Small intestine (tissue), 7 donors: Measurements from ENCODE around the gene MGA. TPM values are rescaled to one million over a fixed set of nuclear protein-coding genes. Genes with fewer than 3 reads are reported as not detected.
"Not testable (repeated sequence)": the region's sequence is repeated elsewhere in the genome, so short reads cannot be mapped to it uniquely, and the experiment has no call there.

Source experiments
- DNase-seq, 2 donors: peaks; one replicate each; pipeline versions ENCODE4 v3.0.0 to v3.0.0-alpha.2; 2013
- FAIRE-seq: peaks from 2 replicates; lab custom pipeline; 2012; peaks lifted over from hg19 to GRCh38; lab: Jason Lieb, UNC
- H3K27ac ChIP-seq, 3 donors: one replicate each; pipeline ENCODE4 v1.5.1; 2013; ENCODE audit warnings: low read length in 2 of 3, mild to moderate bottlenecking in 2 of 3, control low read depth in 1 of 3, inconsistent platforms in 1 of 3, low read depth in 1 of 3, moderate library complexity in 1 of 3
- H3K27me3 ChIP-seq, 3 donors: one replicate each; pipeline ENCODE4 v1.6.1; 2013; ENCODE audit warnings: low read length in 3 of 3, inconsistent platforms in 1 of 3; ENCODE audit not compliant: control insufficient read depth in 3 of 3, insufficient read depth in 3 of 3
- H3K36me3 ChIP-seq, 3 donors: one replicate each; pipeline ENCODE4 v1.6.1; 2013; ENCODE audit warnings: low read length in 3 of 3, inconsistent platforms in 1 of 3, low read depth in 1 of 3, mild to moderate bottlenecking in 1 of 3, moderate library complexity in 1 of 3; ENCODE audit not compliant: control insufficient read depth in 3 of 3, insufficient read depth in 2 of 3
- H3K4me1 ChIP-seq, 3 donors: one replicate each; pipeline ENCODE4 v1.6.1; 2013; ENCODE audit warnings: low read length in 2 of 3, inconsistent platforms in 1 of 3, low read depth in 1 of 3, mild to moderate bottlenecking in 1 of 3, moderate library complexity in 1 of 3; ENCODE audit not compliant: control insufficient read depth in 3 of 3, insufficient read depth in 2 of 3
- H3K4me3 ChIP-seq, 3 donors: one replicate each; pipeline ENCODE4 v1.5.1; 2013; ENCODE audit warnings: low read length in 3 of 3, control low read depth in 1 of 3, inconsistent platforms in 1 of 3, low read depth in 1 of 3, mild to moderate bottlenecking in 1 of 3, moderate library complexity in 1 of 3
- H3K9me3 ChIP-seq, 2 donors: one replicate each; pipeline ENCODE4 v1.6.1; 2013; ENCODE audit warnings: low read depth in 1 of 2, low read length in 1 of 2; ENCODE audit not compliant: control insufficient read depth in 2 of 2, insufficient read depth in 1 of 2
- WGBS, 3 donors: extraction: QIAGEN DNeasy Blood & Tissue Kit; methylation state at CpG; one replicate each; pipeline ENCODE4 v1.1.7; 2013; 5-methylcytosine and 5-hydroxymethylcytosine counted together
- polyA plus RNA-seq, 4 donors: library from polyadenylated mRNA; stranded (reverse) in 3 of 4; unstranded in 1 of 4; fragments of 200-250 nt in 3 of 4; fragments of 120-200 nt in 1 of 4; gene quantifications; one replicate each; pipeline versions ENCODE4 v1.2.1 to v1.2.3, GENCODE V29; 2013
- donor health status: healthy with polysubstance abuse.
- donor health status: control.
- donor health status: control.
- donor health status: Bipolar disorder and iron deficiency.
- donor health status: healthy.

Gene MGA
- polyA plus RNA-seq, 4 donors, result 1.4 to 21.0 (median 3.7) TPM

- Histone ChIP-seq H3K4me3 (no peak overlapping the region), H3K4me1 (no peaks in the 10 kb centered on the region), H3K27ac (no peak overlapping the region), H3K36me3 (peaks cover 9 to 39% (median 10%) of the 10 kb centered on the region in 3 donors), H3K27me3 (no peaks in the 10 kb centered on the region), H3K9me3 (no peaks in the 10 kb centered on the region)
- no peak for DNase-seq
- no peak for FAIRE-seq
- WGBS, 3 donors, result 96 to 98% (median 98%) methylated on average over 4 of the region's 4 CpGs
Observed at GRCh38 chr15:41734079-41734478, 73.9 kb downstream of the MGA start.

GRCh38 chr15:41735046-41735445 lies 74.8 kb downstream of the MGA start:
- Histone ChIP-seq H3K27ac (no peak overlapping the region), H3K4me1 (no peaks in the 10 kb centered on the region), H3K4me3 (no peak overlapping the region), H3K9me3 (no peaks in the 10 kb centered on the region), H3K36me3 (peaks cover 8 to 37% (median 10%) of the 10 kb centered on the region in 3 donors), H3K27me3 (no peaks in the 10 kb centered on the region)
- FAIRE-seq (no peak), DNase-seq (no peak)
- WGBS, 3 donors, result 86 to 93% (median 90%) methylated on average over 4 of the region's 4 CpGs

- not testable (repeated sequence) for H3K27ac ChIP-seq, H3K27me3 ChIP-seq, FAIRE-seq, H3K9me3 ChIP-seq, DNase-seq, H3K4me3 ChIP-seq, H3K4me1 ChIP-seq
- peaks cover 8 to 36% (median 10%) of the 10 kb centered on the region in 3 donors for H3K36me3 ChIP-seq
- WGBS, 3 donors, result 97 to 98% (median 97%) methylated on average over 10 of the region's 10 CpGs
Observed at GRCh38 chr15:41735492-41735891, 75.3 kb downstream of the MGA start.

GRCh38 chr15:41746802-41747201 lies 86.6 kb downstream of the MGA start:
- Histone ChIP-seq H3K27me3 (no peaks in the 10 kb centered on the region), H3K36me3 (peaks cover 7 to 35% (median 11%) of the 10 kb centered on the region in 3 donors), H3K27ac (no peak overlapping the region), H3K9me3 (no peaks in the 10 kb centered on the region), H3K4me3 (no peak overlapping the region), H3K4me1 (no peaks in the 10 kb centered on the region)
- no peak for DNase-seq
- WGBS, 3 donors, result 86 to 94% (median 92%) methylated on average over 1 of the region's 1 CpG
- FAIRE-seq, result peak; percentile 5

- no peak for DNase-seq
- Histone ChIP-seq H3K4me3 (no peak overlapping the region), H3K36me3 (peaks cover 0 to 19% (median 2%) of the 10 kb centered on the region in 3 donors), H3K27me3 (no peaks in the 10 kb centered on the region), H3K4me1 (no peaks in the 10 kb centered on the region), H3K27ac (no peak overlapping the region), H3K9me3 (no peaks in the 10 kb centered on the region)
- WGBS, 3 donors, result 96 to 99% (median 96%) methylated on average over 2 of the region's 2 CpGs
- FAIRE-seq, result no peak
Observed at GRCh38 chr15:41756198-41756597, 96.0 kb downstream of the MGA start.

GRCh38 chr15:41772720-41773331 lies 112.6 kb downstream of the MGA start:
- Histone ChIP-seq H3K4me3 (no peak overlapping the region), H3K27ac (peak overlapping the region in 1 of 3 donors; percentile 93), H3K9me3 (no peaks in the 10 kb centered on the region), H3K27me3 (no peaks in the 10 kb centered on the region), H3K4me1 (peaks cover 0 to 36% (median 6%) of the 10 kb centered on the region in 3 donors), H3K36me3 (peaks cover 0 to 3% (median 2%) of the 10 kb centered on the region in 3 donors)
- 54 to 57% (median 56%) methylated on average over 8 of the region's 8 CpGs for WGBS, 3 donors
- FAIRE-seq, result no peak
- DNase-seq, result peak; percentile 78 to 80

GRCh38 chr15:41773332-41773728 lies 113.1 kb downstream of the MGA start:
- Histone ChIP-seq H3K9me3 (no peaks in the 10 kb centered on the region), H3K27ac (peak overlapping the region; percentile 68 to 93 (median 86)), H3K27me3 (no peaks in the 10 kb centered on the region), H3K36me3 (peaks cover 0 to 3% (median 2%) of the 10 kb centered on the region in 3 donors), H3K4me3 (no peak overlapping the region), H3K4me1 (peaks cover 0 to 41% (median 6%) of the 10 kb centered on the region in 3 donors)
- FAIRE-seq (no peak), DNase-seq (no peak)
- 17 to 32% (median 29%) methylated on average over 5 of the region's 5 CpGs for whole genome bisulfite sequencing, 3 donors

- 2 to 6% (median 6%) methylated on average over 7 of the region's 7 CpGs for WGBS, 3 donors
- FAIRE-seq (no peak), DNase-seq (peak in 1 of 2 donors; percentile 32)
- Histone ChIP-seq H3K27me3 (no peaks in the 10 kb centered on the region), H3K9me3 (no peaks in the 10 kb centered on the region), H3K4me1 (peaks cover 0 to 45% (median 6%) of the 10 kb centered on the region in 3 donors), H3K4me3 (peak overlapping the region in 2 of 3 donors; percentile 72 to 83), H3K36me3 (peaks cover 0 to under 1% (median 0%) of the 10 kb centered on the region in 3 donors), H3K27ac (peak overlapping the region; percentile 68 to 93 (median 86))
Observed at GRCh38 chr15:41773729-41774061, 113.5 kb downstream of the MGA start.
